IMR-90 (cell line): ENCODE data around the gene GGPS1.

Experiments
- CEBPB ChIP-seq: IDR thresholded peaks from 2 replicates; pipeline ENCODE4 v1.6.1; 2012; ENCODE audit warnings: low read depth, low read length, improper control_type of control experiment
- CHD1 ChIP-seq: IDR thresholded peaks from 2 replicates; pipeline ENCODE4 v1.6.1; 2012; ENCODE audit warnings: low read depth, low read length, improper control_type of control experiment
- POLR2A ChIP-seq: IDR thresholded peaks from 2 replicates; pipeline ENCODE4 v1.6.1; 2012; ENCODE audit warnings: mild to moderate bottlenecking, low read depth, low read length
- SMC3 ChIP-seq: fragments of 150-350 bp; IDR thresholded peaks from 2 replicates; pipeline ENCODE4 v1.6.1; 2016; ENCODE audit warnings: low read depth, mild to moderate bottlenecking, antibody characterized with exemption, low read length, moderate library complexity
- TF ChIP-seq, protein P1 (sequence below): conservative IDR thresholded peaks from 2 replicates; pipeline ENCODE4 v1.5.1; 2012; ENCODE audit warnings: mild to moderate bottlenecking, low read depth, low read length, improper control_type of control experiment
- TF ChIP-seq, protein P2 (sequence below): fragments of 150-350 bp; IDR thresholded peaks from 2 replicates; pipeline ENCODE4 v1.6.1; 2017; ENCODE audit warnings: mild to moderate bottlenecking, antibody characterized with exemption, low read length, low read depth

DNA sequence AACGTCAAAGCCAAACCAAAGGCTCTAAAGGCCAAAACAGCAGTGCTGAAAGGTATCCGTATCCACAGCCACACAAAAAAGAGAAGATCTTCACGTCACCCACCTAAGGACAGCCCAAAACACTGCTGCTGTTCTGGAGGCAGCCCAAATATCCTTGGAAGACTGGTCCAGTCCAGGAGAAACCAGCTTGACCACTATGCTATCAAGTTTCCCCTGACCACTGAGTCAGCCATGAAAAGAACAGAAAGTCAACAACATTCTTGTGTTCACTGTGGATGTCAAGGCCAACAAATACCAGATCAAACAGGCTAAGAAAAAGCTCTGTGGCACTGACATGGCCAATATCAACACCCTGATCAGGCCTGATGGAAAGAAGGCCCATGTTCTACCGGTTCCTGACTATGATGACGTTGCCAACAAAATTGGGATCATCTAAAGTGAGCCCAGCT lies 32.4 kb upstream of the GGPS1 start:
- TF ChIP-seq, protein P1, sequence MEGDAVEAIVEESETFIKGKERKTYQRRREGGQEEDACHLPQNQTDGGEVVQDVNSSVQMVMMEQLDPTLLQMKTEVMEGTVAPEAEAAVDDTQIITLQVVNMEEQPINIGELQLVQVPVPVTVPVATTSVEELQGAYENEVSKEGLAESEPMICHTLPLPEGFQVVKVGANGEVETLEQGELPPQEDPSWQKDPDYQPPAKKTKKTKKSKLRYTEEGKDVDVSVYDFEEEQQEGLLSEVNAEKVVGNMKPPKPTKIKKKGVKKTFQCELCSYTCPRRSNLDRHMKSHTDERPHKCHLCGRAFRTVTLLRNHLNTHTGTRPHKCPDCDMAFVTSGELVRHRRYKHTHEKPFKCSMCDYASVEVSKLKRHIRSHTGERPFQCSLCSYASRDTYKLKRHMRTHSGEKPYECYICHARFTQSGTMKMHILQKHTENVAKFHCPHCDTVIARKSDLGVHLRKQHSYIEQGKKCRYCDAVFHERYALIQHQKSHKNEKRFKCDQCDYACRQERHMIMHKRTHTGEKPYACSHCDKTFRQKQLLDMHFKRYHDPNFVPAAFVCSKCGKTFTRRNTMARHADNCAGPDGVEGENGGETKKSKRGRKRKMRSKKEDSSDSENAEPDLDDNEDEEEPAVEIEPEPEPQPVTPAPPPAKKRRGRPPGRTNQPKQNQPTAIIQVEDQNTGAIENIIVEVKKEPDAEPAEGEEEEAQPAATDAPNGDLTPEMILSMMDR = no peak
- TF ChIP-seq POLR2A (no peak), CHD1 (no peak), CEBPB (no peak), SMC3 (no peak)
- TF ChIP-seq, protein P2, sequence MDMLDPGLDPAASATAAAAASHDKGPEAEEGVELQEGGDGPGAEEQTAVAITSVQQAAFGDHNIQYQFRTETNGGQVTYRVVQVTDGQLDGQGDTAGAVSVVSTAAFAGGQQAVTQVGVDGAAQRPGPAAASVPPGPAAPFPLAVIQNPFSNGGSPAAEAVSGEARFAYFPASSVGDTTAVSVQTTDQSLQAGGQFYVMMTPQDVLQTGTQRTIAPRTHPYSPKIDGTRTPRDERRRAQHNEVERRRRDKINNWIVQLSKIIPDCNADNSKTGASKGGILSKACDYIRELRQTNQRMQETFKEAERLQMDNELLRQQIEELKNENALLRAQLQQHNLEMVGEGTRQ = no peak
